Stomach (tissue), 9 donors: ENCODE results near the gene IL20. TPM values are rescaled to one million over a fixed set of nuclear protein-coding genes. Genes with fewer than 3 reads are reported as not detected.

ENCODE experiments used
- DNase-seq, 2 donors: peaks; one replicate each; pipeline versions ENCODE4 v3.0.0 to v3.0.0-alpha.2; 2013 to 2019
- H3K27ac ChIP-seq, 5 donors: fragments of 200-600 bp in 4 of 5; sonication (generic) in 4 of 5; one replicate each; pipeline ENCODE4 v1.5.1; 2013 to 2019; ENCODE audit warnings: mild to moderate bottlenecking in 1 of 5, moderate library complexity in 1 of 5
- H3K27me3 ChIP-seq, 3 donors: fragments of 200-600 bp; sonication (generic); one replicate each; pipeline ENCODE4 v1.5.1; 2017 to 2019; ENCODE audit warnings: mixed run types in 1 of 3
- H3K36me3 ChIP-seq, 4 donors: fragments of 200-600 bp; sonication (generic); 1 replicate in 3 of 4; 2 replicates in 1 of 4; pipeline ENCODE4 v1.5.1; 2016 to 2019
- H3K4me1 ChIP-seq, 4 donors: fragments of 200-600 bp; sonication (generic); one replicate each; pipeline ENCODE4 v1.5.1; 2016 to 2019
- H3K4me3 ChIP-seq, 4 donors: fragments of 200-600 bp; sonication (generic) in 3 of 4; one replicate each; pipeline ENCODE4 v1.5.1; 2016 to 2019; ENCODE audit warnings: mild to moderate bottlenecking in 1 of 4
- H3K9me3 ChIP-seq, 4 donors: fragments of 200-600 bp; sonication (generic); one replicate each; pipeline ENCODE4 v1.5.1; 2016 to 2019
- CTCF ChIP-seq, 7 experiments: fragments of 450-650 bp in 4 of 7; fragments of 200-600 bp in 3 of 7; sonication (generic) in 3 of 7; IDR thresholded peaks; one replicate each; pipeline ENCODE4 v1.5.1; 2016 to 2019; ENCODE audit warnings: antibody characterized with exemption in 7 of 7, control low read depth in 2 of 7, mild to moderate bottlenecking in 1 of 7
- EP300 ChIP-seq: sonication (generic); formaldehyde crosslinking; IDR thresholded peaks from one replicate; pipeline ENCODE4 v1.6.1; 2017; ENCODE audit warnings: antibody characterized with exemption
- POLR2A ChIP-seq, 4 donors: fragments of 450-650 bp; IDR thresholded peaks; one replicate each; pipeline ENCODE4 v1.6.1; 2016; ENCODE audit warnings: antibody characterized with exemption in 4 of 4, control low read depth in 2 of 4, mild to moderate bottlenecking in 1 of 4, moderate library complexity in 1 of 4
- POLR2AphosphoS5 ChIP-seq, 3 donors: sonication (generic); formaldehyde crosslinking; IDR thresholded peaks; one replicate each; pipeline ENCODE4 v1.6.1; 2016; ENCODE audit warnings: antibody characterized with exemption in 3 of 3
- WGBS, 5 donors: extraction: QIAGEN DNeasy Blood & Tissue Kit in 3 of 5; methylation state at CpG; one replicate each; pipeline versions ENCODE4 v1.1.5 to v1.1.7; 2013 to 2018; 5-methylcytosine and 5-hydroxymethylcytosine counted together
- intact Hi-C: fragments of 100-400 bp; cut with DNase I; formaldehyde crosslinking; loops from one replicate; pipeline ENCODE4 v1.15.1; 2023; ENCODE audit warnings: low total_unique reads
- polyA plus RNA-seq, 3 donors: library from polyadenylated mRNA; stranded (reverse); fragments of 200-250 nt; gene quantifications; one replicate each; pipeline ENCODE4 v1.2.3, GENCODE V29; 2013
- total RNA-seq, 5 donors: library from RNA; depleted of rRNA; stranded (reverse); fragments of >200 nt; gene quantifications; one replicate each; pipeline versions ENCODE4 v1.1.0 to v1.2.3, GENCODE V29; 2014 to 2016
- donor health status: healthy with polysubstance abuse.
- donor health status: Bipolar disorder and iron deficiency.
- donor health status: healthy.

Gene IL20
- total and polyA plus RNA-seq, 8 donors: 0.13 TPM; not detected in 7

- Histone ChIP-seq H3K4me3 (no peak overlapping the region), H3K36me3 (no peaks in the 10 kb centered on the region), H3K4me1 (peaks cover 0 to 35% (median 4%) of the 10 kb centered on the region in 4 donors), H3K27ac (no peak overlapping the region), H3K27me3 (peaks cover 0 to 4% (median 0%) of the 10 kb centered on the region in 3 donors), H3K9me3 (no peaks in the 10 kb centered on the region)
- intact Hi-C loops: no loop called here
- WGBS, 5 donors: 62 to 82% (median 75%) methylated on average over 2 of the region's 2 CpGs
- TF ChIP-seq POLR2A (IDR thresholded peaks at IDR 0.05): no peak
- no peak for DNase-seq
These were observed 29.3 kb upstream of the IL20 start for GRCh38 chr1:206836111-206836510.

GRCh38 chr1:206839006-206839560, 26.3 kb upstream of the IL20 start:
- TF ChIP-seq POLR2A (IDR thresholded peaks at IDR 0.05): no peak
- no peak for TF ChIP-seq EP300
- TF ChIP-seq POLR2AphosphoS5 (IDR thresholded peaks at IDR 0.05): no peak
- no peak for TF ChIP-seq CTCF (IDR thresholded peaks at IDR 0.05)
- intact Hi-C loops: no loop called here
- WGBS, 5 donors: 82 to 94% (median 89%) methylated on average over 4 of the region's 4 CpGs
- Histone ChIP-seq H3K27me3 (peaks cover 0 to 4% (median 0%) of the 10 kb centered on the region in 3 donors), H3K36me3 (no peaks in the 10 kb centered on the region), H3K27ac (no peak overlapping the region), H3K9me3 (no peaks in the 10 kb centered on the region), H3K4me1 (peaks cover 0 to 22% (median 0%) of the 10 kb centered on the region in 4 donors), H3K4me3 (no peak overlapping the region)
- no peak for DNase-seq

GRCh38 chr1:206839857-206840256, 25.6 kb upstream of the IL20 start:
- no peaks in the 10 kb centered on the region for H3K36me3 ChIP-seq
- intact Hi-C loops: no loop called here
- no peak overlapping the region for H3K4me3 ChIP-seq
- H3K9me3 ChIP-seq: no peaks in the 10 kb centered on the region
- DNase-seq: no peak
- H3K27me3 ChIP-seq: peaks cover 0 to 4% (median 0%) of the 10 kb centered on the region in 3 donors
- TF ChIP-seq CTCF (IDR thresholded peaks at IDR 0.05): no peak
- no peak for TF ChIP-seq EP300
- TF ChIP-seq POLR2AphosphoS5 (IDR thresholded peaks at IDR 0.05): no peak
- TF ChIP-seq POLR2A (IDR thresholded peaks at IDR 0.05): no peak
- H3K27ac ChIP-seq: no peak overlapping the region
- H3K4me1 ChIP-seq: peaks cover 0 to 17% (median 0%) of the 10 kb centered on the region in 4 donors
- 75 to 88% (median 84%) methylated on average over 7 of the region's 7 CpGs for WGBS, 5 donors

- intact Hi-C loops: no loop called here
- no peak for DNase-seq
- Histone ChIP-seq H3K27me3 (peaks cover 0 to 4% (median 0%) of the 10 kb centered on the region in 3 donors), H3K9me3 (no peaks in the 10 kb centered on the region), H3K4me1 (peaks cover 0 to 12% (median 0%) of the 10 kb centered on the region in 4 donors), H3K36me3 (no peaks in the 10 kb centered on the region), H3K27ac (no peak overlapping the region), H3K4me3 (no peak overlapping the region)
- TF ChIP-seq CTCF (IDR thresholded peaks at IDR 0.05): no peak
- no peak for TF ChIP-seq POLR2AphosphoS5 (IDR thresholded peaks at IDR 0.05)
- no peak for TF ChIP-seq EP300
- no peak for TF ChIP-seq POLR2A (IDR thresholded peaks at IDR 0.05)
- WGBS, 5 donors: 90 to 96% (median 93%) methylated on average over 7 of the region's 7 CpGs
These were observed 23.7 kb upstream of the IL20 start for GRCh38 chr1:206841609-206842323.

GRCh38 chr1:206842854-206843253, 22.6 kb upstream of the IL20 start:
- no peaks in the 10 kb centered on the region for H3K9me3 ChIP-seq
- no peak overlapping the region for H3K27ac ChIP-seq
- peaks cover 0 to 12% (median 5%) of the 10 kb centered on the region in 4 donors for H3K4me1 ChIP-seq
- no peak for TF ChIP-seq POLR2AphosphoS5 (IDR thresholded peaks at IDR 0.05)
- no peak for TF ChIP-seq EP300
- TF ChIP-seq POLR2A (IDR thresholded peaks at IDR 0.05): no peak
- TF ChIP-seq CTCF (IDR thresholded peaks at IDR 0.05): no peak
- no peak overlapping the region for H3K4me3 ChIP-seq
- H3K36me3 ChIP-seq: no peaks in the 10 kb centered on the region
- intact Hi-C loops: no loop called here
- no peaks in the 10 kb centered on the region for H3K27me3 ChIP-seq
- no peak for DNase-seq
